Measurements from ENCODE around the gene PITHD1. TPM values are rescaled to one million over a fixed set of nuclear protein-coding genes. Genes with fewer than 3 reads are reported as not detected.

Gene PITHD1
- total and polyA plus RNA-seq, 3 donors from 2014 or later, result 83.7 to 99.3 (median 89.9) TPM

- Histone ChIP-seq H3K4me1 (peaks cover 30% of the 10 kb centered on the region), H3K4me3 (no peak overlapping the region), H3K27ac (no peak overlapping the region), H3K36me3 (ENCODE audit: low read depth, missing control alignments) (no peaks in the 10 kb centered on the region), H3K27me3 (no peaks in the 10 kb centered on the region), H3K9me3 (no peaks in the 10 kb centered on the region)
- no peak for TF ChIP-seq POLR2A (IDR thresholded peaks at IDR 0.05)
- no peak for TF ChIP-seq CTCF (IDR thresholded peaks at IDR 0.05)
- WGBS, 2 donors, result 81 to 93% methylated on average over 6 of the region's 6 CpGs
- DNase-seq, result no peak
- intact Hi-C loops (cut with DNase I; ENCODE audit: low total_unique reads), result no loop called here
Observed at GRCh38 chr1:23806280-23806679, 28.1 kb downstream of the PITHD1 start.

- H3K27me3 ChIP-seq, result no peaks in the 10 kb centered on the region
- H3K9me3 ChIP-seq, result no peaks in the 10 kb centered on the region
- H3K36me3 ChIP-seq (ENCODE audit: low read depth, missing control alignments), result no peaks in the 10 kb centered on the region
- WGBS, 2 donors, result 69 to 74% methylated on average over 3 of the region's 3 CpGs
- H3K27ac ChIP-seq, result no peak overlapping the region
- no peak for TF ChIP-seq POLR2A (IDR thresholded peaks at IDR 0.05)
- TF ChIP-seq CTCF (IDR thresholded peaks at IDR 0.05), result no peak
- peaks cover 18% of the 10 kb centered on the region for H3K4me1 ChIP-seq
- H3K4me3 ChIP-seq, result no peak overlapping the region
- no peak for DNase-seq
- intact Hi-C loops (cut with DNase I; ENCODE audit: low total_unique reads), result no loop called here
Observed at GRCh38 chr1:23807453-23807852, 29.2 kb downstream of the PITHD1 start.

GRCh38 chr1:23809751-23810171, 31.5 kb downstream of the PITHD1 start:
- intact Hi-C loops (cut with DNase I; ENCODE audit: low total_unique reads), result no loop called here
- no peaks in the 10 kb centered on the region for H3K36me3 ChIP-seq (ENCODE audit: low read depth, missing control alignments)
- H3K4me1 ChIP-seq, result peaks cover 10% of the 10 kb centered on the region
- peak; percentile 70 for DNase-seq
- WGBS, 2 donors, result 47 to 56% methylated on average over 6 of the region's 6 CpGs
- H3K27ac ChIP-seq, result no peak overlapping the region
- H3K4me3 ChIP-seq, result no peak overlapping the region
- TF ChIP-seq CTCF (IDR thresholded peaks at IDR 0.05), result peak; percentile 38 to 60 (median 47)
- TF ChIP-seq POLR2A (IDR thresholded peaks at IDR 0.05), result no peak
- H3K27me3 ChIP-seq, result no peaks in the 10 kb centered on the region
- H3K9me3 ChIP-seq, result no peaks in the 10 kb centered on the region

GRCh38 chr1:23810818-23811540, 32.8 kb downstream of the PITHD1 start:
- intact Hi-C loops (cut with DNase I; ENCODE audit: low total_unique reads), result no loop called here

More at GRCh38 chr1:23810818-23811540, 32.8 kb downstream of the PITHD1 start:
- WGBS, 2 donors, result 72 to 85% methylated on average over 3 of the region's 3 CpGs
- no peak overlapping the region for H3K4me3 ChIP-seq
- peak in 2 of 3 experiments; percentile 49 to 57 for TF ChIP-seq CTCF (IDR thresholded peaks at IDR 0.05)
- no peak for TF ChIP-seq POLR2A (IDR thresholded peaks at IDR 0.05)
- no peak overlapping the region for H3K27ac ChIP-seq
- H3K4me1 ChIP-seq, result peaks cover 10% of the 10 kb centered on the region
- no peak for DNase-seq
- H3K9me3 ChIP-seq, result no peaks in the 10 kb centered on the region
- H3K36me3 ChIP-seq (ENCODE audit: low read depth, missing control alignments), result no peaks in the 10 kb centered on the region
- H3K27me3 ChIP-seq, result no peaks in the 10 kb centered on the region
